Uterus (tissue), 2 donors: ENCODE results near the gene HMCN1.

ENCODE experiments used
- CTCF ChIP-seq, 4 experiments: fragments of 200-600 bp in 2 of 4; fragments of 450-650 bp in 2 of 4; sonication (generic) in 2 of 4; IDR thresholded peaks; one replicate each; pipeline ENCODE4 v1.5.1; 2016 to 2019; ENCODE audit warnings: antibody characterized with exemption in 4 of 4, mild to moderate bottlenecking in 2 of 4, moderate library complexity in 1 of 4
- POLR2A ChIP-seq, 2 donors: fragments of 450-650 bp; IDR thresholded peaks; one replicate each; pipeline ENCODE4 v1.6.1; 2016; ENCODE audit warnings: antibody characterized with exemption in 2 of 2, mild to moderate bottlenecking in 1 of 2, moderate library complexity in 1 of 2

- TF ChIP-seq CTCF (IDR thresholded peaks at IDR 0.05) (no peak), POLR2A (IDR thresholded peaks at IDR 0.05) (no peak)
Observed at GRCh38 chr1:185704181-185704580, 30.0 kb upstream of the HMCN1 start.
